ENCODE results near the gene TRPC4AP. TPM values are rescaled to one million over a fixed set of nuclear protein-coding genes. Genes with fewer than 3 reads are reported as not detected.
"Not testable (repeated sequence)": the region's sequence is repeated elsewhere in the genome, so short reads cannot be mapped to it uniquely, and the experiment has no call there.

TRPC4AP gene
- total and polyA plus RNA-seq, 2 of the 8 experiments (the other 6 are each of a cell fraction or from before 2014, with no cell fraction given) = 73.1 to 74.8 TPM

DNA sequence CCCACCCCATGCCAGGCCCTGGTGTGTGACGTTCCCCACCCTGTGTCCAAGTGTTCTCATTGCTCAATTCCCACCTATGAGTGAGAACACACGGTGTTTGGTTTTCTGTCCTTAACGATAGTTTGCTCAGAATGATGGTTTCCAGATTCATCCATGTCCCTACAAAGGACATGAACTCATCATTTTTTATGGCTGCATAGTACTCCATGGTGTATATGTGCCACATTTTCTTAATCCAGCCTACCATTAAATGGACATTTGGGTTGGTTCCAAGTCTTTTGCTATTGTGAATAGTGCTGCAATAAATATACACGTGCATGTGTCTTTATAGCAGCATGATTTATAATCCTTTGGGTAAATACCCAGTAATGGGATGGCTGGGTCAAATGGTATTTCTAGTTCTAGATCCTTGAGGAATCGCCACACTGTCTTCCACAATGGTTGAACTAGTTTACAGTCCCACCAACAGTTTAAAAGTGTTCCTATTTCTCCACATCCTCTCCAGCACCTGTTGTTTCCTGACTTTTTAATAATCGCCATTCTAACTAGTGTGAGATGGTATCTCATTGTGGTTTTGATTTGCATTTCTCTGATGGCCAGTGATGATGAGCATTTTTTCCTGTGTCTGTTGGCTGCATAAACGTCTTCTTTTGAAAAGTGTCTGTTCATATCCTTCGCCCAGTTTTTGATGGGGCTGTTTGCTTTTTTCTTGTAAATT, 21.0 kb downstream of the TRPC4AP start:
- H3K23me2 ChIP-seq (ENCODE audit: low read depth, low read length); H2BK120ac ChIP-seq (replicated peaks; ENCODE audit: low read depth, low read length); H4K91ac ChIP-seq (replicated peaks; ENCODE audit: insufficient read length, low read length); FAIRE-seq; POLR2A ChIA-PET (ENCODE audit: partially characterized antibody); H3K23ac ChIP-seq (ENCODE audit: insufficient read length); H2AK5ac ChIP-seq (ENCODE audit: low read depth, low read length); H3K56ac ChIP-seq (replicated peaks; ENCODE audit: insufficient read length, low read depth, low read length); H3K4ac ChIP-seq (replicated peaks; ENCODE audit: insufficient read length, low read depth, low read length); H4K5ac ChIP-seq (ENCODE audit: insufficient read length, low read depth, low read length); H2BK12ac ChIP-seq (ENCODE audit: low read depth, low read length); H3K4me2 ChIP-seq (ENCODE audit: insufficient read depth in 1 of 2, low read depth in 2 of 2, low read length in 2 of 2); H3K4me3 ChIP-seq (ENCODE audit: extremely low read depth in 1 of 4, insufficient read depth in 2 of 4, low read depth in 3 of 4, low read length in 4 of 4); H4K20me1 ChIP-seq (replicated peaks in 1 of 2; ENCODE audit: control insufficient read depth in 1 of 2, insufficient read depth in 2 of 2, low read length in 2 of 2); H3K4me1 ChIP-seq (replicated peaks in 1 of 4; ENCODE audit: control insufficient read depth in 3 of 4, insufficient read depth in 4 of 4, low read length in 3 of 4); H3K18ac ChIP-seq (ENCODE audit: extremely low read depth, low read length); H2BK20ac ChIP-seq (ENCODE audit: low read length); H3K27ac ChIP-seq (ENCODE audit: low read depth, low read length); H3K79me2 ChIP-seq (ENCODE audit: control insufficient read depth in 1 of 2, insufficient read depth in 2 of 2, low read length in 2 of 2); H3K9ac ChIP-seq (replicated peaks in 1 of 4; ENCODE audit: extremely low read depth in 1 of 4, low read depth in 3 of 4, low read length in 3 of 4); DNase-seq (ENCODE audit: low read depth in 1 of 2, low spot score in 2 of 2); H3K14ac ChIP-seq (ENCODE audit: insufficient read length); H2BK5ac ChIP-seq (ENCODE audit: low read depth, low read length); H3K27me3 ChIP-seq (replicated peaks in 1 of 4; ENCODE audit: control insufficient read depth in 3 of 4, extremely low read depth in 1 of 4, insufficient read depth in 3 of 4, low read length in 3 of 4); H3K79me1 ChIP-seq (ENCODE audit: low read depth, low read length); H3K9me3 ChIP-seq (ENCODE audit: insufficient read depth in 2 of 2, low read depth in 1 of 2, low read length in 1 of 2); H2BK15ac ChIP-seq (ENCODE audit: low read length); H2AFZ ChIP-seq (ENCODE audit: low read length); H4K8ac ChIP-seq (ENCODE audit: extremely low read depth, insufficient read depth, low read length); CTCF ChIA-PET (ENCODE audit: partially characterized antibody): not testable (repeated sequence)
- H3K36me3 ChIP-seq (ENCODE audit: control insufficient read depth in 2 of 4, insufficient read depth in 4 of 4, low read length in 3 of 4) = peaks cover 0 to 22% (median 1%) of the 10 kb centered on the region in 4 experiments; a peak in 4 of 8 replicates
- 89% methylated on average over 7 of the region's 8 CpGs; no CpG with 5 or more reads in 1 of the 2 experiments for WGBS, 2 experiments (ENCODE audit: extremely low coverage in 1 of 2, insufficient coverage in 1 of 2, insufficient read length in 1 of 2, insufficient replicate concordance in 2 of 2, low coverage in 1 of 2, low lambda C conversion rate in 2 of 2, missing lambda C conversion rate in 1 of 2)

Measured in H1 (cell line).